HG02610 (cell line): ENCODE data around the gene CCN2.
"Not testable (repeated sequence)": the region's sequence is repeated elsewhere in the genome, so short reads cannot be mapped to it uniquely, and the experiment has no call there.

Experiments
- ATAC-seq: cut with Tn5 transposase; IDR thresholded peaks from one replicate; pipeline ENCODE4 v1.9.1; 2021; ENCODE audit warnings: mild to moderate bottlenecking, moderate library complexity; ENCODE audit not compliant: unreplicated experiment

The CCN2 gene

GRCh38 chr6:131910956-131911355, 40.2 kb downstream of the CCN2 start:
- no peak for ATAC-seq

DNA sequence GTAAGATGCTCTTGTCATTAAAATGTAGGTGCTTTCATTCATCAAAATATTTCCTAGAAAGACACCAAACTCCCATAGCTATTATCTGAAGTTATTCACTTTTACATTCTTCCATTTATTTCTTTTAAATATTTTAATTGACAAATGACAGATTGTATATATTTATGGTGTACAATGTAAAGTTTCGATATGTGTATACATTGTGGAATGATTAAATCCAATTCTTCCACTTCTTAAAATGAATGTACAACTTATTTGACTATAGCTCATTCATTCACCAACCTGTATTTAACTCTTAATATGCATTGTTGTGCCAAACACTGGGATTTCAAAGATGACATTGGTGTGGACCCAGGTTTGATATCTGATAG, 41.0 kb downstream of the CCN2 start:
- no peak for ATAC-seq

DNA sequence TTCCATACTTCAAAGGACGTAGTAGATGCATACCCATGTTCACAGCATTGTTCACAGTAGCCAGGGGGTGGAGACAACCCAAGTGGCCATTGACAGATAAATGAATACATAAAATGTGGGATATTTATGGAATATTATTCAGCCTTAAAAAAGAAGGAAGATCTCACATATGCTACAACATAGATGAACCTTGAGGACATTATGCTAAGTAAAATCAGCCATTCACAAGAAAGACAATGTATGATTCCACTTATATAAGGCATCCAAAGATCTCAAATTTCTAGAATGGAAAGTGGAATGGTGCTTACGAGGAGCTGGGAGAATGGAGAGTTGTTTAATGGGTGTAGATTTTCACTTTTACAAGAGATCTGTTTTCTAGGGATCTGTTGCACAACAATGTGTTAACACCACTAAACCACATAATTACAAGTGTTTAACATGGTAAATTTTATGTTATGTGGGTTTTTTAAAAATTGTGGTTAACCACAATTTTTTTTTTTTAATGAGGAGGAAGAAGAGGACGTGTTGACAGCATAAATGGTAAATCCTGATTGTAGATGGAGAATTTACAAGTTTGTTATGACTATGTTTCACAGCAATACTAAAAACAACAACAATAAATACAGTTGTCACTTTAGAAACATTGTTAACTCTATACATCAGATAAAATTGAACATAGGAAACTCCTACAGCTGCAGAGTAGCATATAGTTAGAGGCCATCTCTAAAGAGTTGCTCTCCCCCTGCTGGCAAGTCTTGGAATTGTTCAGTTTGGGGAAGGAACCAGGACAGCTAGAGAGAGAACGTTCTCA, 41.6 kb downstream of the CCN2 start:
- peak; percentile 98 for ATAC-seq

DNA sequence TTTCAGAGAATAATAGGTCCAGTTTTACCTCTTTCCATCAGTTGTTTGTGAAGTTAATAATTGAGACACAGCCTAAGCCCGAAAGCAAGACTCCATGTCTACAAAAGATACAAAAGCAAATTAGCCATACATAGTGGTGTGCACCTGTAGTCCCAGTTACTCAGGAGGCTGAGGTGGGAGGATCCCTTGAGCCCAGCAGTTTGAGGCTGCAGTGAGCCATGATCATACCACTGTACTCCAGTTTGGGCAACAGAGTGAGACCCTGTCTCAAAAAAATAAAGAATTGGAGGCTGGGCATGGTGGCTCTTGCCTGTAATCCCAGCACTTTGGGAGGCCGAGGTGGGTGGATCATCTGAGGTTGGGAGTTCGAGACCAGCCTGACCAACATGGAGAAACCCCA, 42.4 kb downstream of the CCN2 start:
- ATAC-seq, result not testable (repeated sequence)

DNA sequence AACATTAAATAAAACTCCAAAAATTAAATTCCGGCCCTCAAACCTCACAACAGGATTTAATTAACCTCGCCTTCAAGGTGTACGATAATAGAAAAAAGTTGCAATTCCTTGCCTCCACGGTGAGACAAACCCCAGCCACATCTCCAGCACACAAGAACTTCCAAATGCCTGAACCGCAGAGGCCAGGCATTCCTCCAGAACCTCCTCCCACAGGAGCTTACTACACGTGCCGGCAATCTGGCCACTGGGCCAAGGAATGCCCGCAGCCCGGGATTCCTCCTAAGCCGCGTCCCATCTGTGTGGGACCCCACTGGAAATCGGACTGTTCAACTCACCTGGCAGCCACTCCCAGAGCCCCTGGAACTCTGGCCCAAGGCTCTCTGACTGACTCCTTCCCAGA, 47.4 kb downstream of the CCN2 start:
- not testable (repeated sequence) for ATAC-seq

DNA sequence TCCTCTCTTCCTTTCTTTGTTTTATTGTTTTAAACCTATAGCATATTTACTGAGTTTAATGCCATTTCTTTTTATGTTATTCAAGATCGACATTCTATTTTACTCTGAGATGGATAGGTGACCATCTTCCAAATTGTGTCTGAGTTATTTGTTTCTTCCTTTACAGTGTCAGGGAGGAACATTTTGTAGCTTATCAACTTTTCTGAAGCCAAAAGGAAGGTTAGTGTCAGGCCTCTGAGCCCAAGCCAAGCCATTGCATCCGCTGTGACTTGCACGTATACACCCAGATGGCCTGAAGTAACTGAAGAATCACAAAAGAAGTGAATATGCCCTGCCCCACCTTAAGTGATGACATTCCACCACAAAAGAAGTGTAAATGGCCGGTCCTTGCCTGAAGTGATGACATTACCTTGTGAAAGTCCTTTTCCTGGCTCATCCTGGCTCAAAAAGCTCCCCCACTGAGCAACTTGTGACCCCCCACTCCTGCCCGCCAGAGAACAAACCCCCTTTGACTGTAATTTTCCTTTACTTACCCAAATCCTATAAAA, 49.8 kb downstream of the CCN2 start:
- ATAC-seq, result not testable (repeated sequence)

GRCh38 chr6:131900231-131900630, 50.9 kb downstream of the CCN2 start:
- no peak for ATAC-seq

- no peak for ATAC-seq
Observed at GRCh38 chr6:131898718-131899117, 52.5 kb downstream of the CCN2 start.
